Activated CD4-positive, alpha-beta memory T cell treated with anti-CD3 and anti-CD28 coated beads, Interleukin-2, amount 10 ng/mL, durations not matched to agents 7 days and 5 days (primary cell): ENCODE results near the gene LIN7B. TPM values are rescaled to one million over a fixed set of nuclear protein-coding genes. Genes with fewer than 3 reads are reported as not detected.
"Not testable (repeated sequence)": the region's sequence is repeated elsewhere in the genome, so short reads cannot be mapped to it uniquely, and the experiment has no call there.

Source experiments
- CTCF ChIA-PET: fragments of 350-600 bp; sonication (Branson Sonifier 250); formaldehyde crosslinking; loops from one replicate; lab custom pipeline; 2021; ENCODE audit warnings: antibody characterized with exemption, inconsistent platforms; lab: Charles Lee
- POLR2A ChIA-PET: fragments of 350-600 bp; sonication (Branson Sonifier 250); formaldehyde crosslinking; loops from one replicate; lab custom pipeline; 2021; ENCODE audit warnings: antibody characterized with exemption; lab: Charles Lee
- DNase-seq: peaks from one replicate; pipeline ENCODE4 v3.0.0-alpha.2; 2020
- H3K27ac Mint-ChIP-seq: one replicate; pipeline ENCODE4 v1.8.0; 2021; ENCODE audit warnings: mild to moderate bottlenecking, mixed read lengths
- H3K27me3 Mint-ChIP-seq: one replicate; pipeline ENCODE4 v1.8.0; 2021; ENCODE audit warnings: mixed read lengths
- H3K36me3 Mint-ChIP-seq: one replicate; pipeline ENCODE4 v1.8.0; 2021; ENCODE audit warnings: low read depth, mixed read lengths
- H3K4me1 Mint-ChIP-seq: one replicate; pipeline ENCODE4 v1.8.0; 2021; ENCODE audit warnings: mixed read lengths
- H3K4me3 Mint-ChIP-seq: one replicate; pipeline ENCODE4 v1.8.0; 2021; ENCODE audit warnings: mild to moderate bottlenecking, mixed read lengths
- H3K9me3 Mint-ChIP-seq: one replicate; pipeline ENCODE4 v1.8.0; 2021; ENCODE audit warnings: mixed read lengths
- total RNA-seq, 2 experiments: library from RNA; stranded (reverse); gene quantifications; one replicate each; pipeline ENCODE4 v1.2.3, GENCODE V29; 2021

Gene LIN7B
- total RNA-seq, 2 experiments from 2014 or later, result 4.3 to 4.7 TPM

GRCh38 chr19:49145573-49146407 lies 31.6 kb downstream of the LIN7B start:
- Mint-ChIP-seq H3K4me1 (peaks cover 40% of the 10 kb centered on the region), H3K27ac (no peak overlapping the region), H3K4me3 (peak overlapping the region; percentile 24), H3K9me3 (no peaks in the 10 kb centered on the region), H3K27me3 (peaks cover 48% of the 10 kb centered on the region), H3K36me3 (no peaks in the 10 kb centered on the region)
- CTCF ChIA-PET, result interaction anchor here (0.7 to 3.7 kb wide), 6 partner anchors 18 to 152 kb away, joined by 3 to 20 read pairs (median 6); partner anchors contain the start of genes GYS1, LIN7B and RUVBL2
- DNase-seq, result peak; percentile 80
- POLR2A ChIA-PET, result no interaction called here

- not testable (repeated sequence) for H3K4me3 Mint-ChIP-seq
- peaks cover 41% of the 10 kb centered on the region for H3K4me1 Mint-ChIP-seq
These were observed 32.2 kb downstream of the LIN7B start for GRCh38 chr19:49146408-49146770.

GRCh38 chr19:49148044-49148682 lies 34.0 kb downstream of the LIN7B start:
- no peaks in the 10 kb centered on the region for H3K36me3 Mint-ChIP-seq
- H3K4me1 Mint-ChIP-seq, result peaks cover 41% of the 10 kb centered on the region
- H3K4me3 Mint-ChIP-seq, result peak overlapping the region; percentile 51
- ChIA-PET POLR2A (interaction anchor here (0.6 kb wide), 1 partner anchor 19 kb away, joined by 3 read pairs; no protein-coding TSS in a partner anchor), CTCF (no interaction called here)
- no peaks in the 10 kb centered on the region for H3K9me3 Mint-ChIP-seq
- DNase-seq, result no peak
- peaks cover 48% of the 10 kb centered on the region for H3K27me3 Mint-ChIP-seq
- H3K27ac Mint-ChIP-seq, result no peak overlapping the region

More at GRCh38 chr19:49146408-49146770, 32.2 kb downstream of the LIN7B start:
- H3K27ac Mint-ChIP-seq, POLR2A ChIA-PET, DNase-seq, H3K36me3 Mint-ChIP-seq, H3K9me3 Mint-ChIP-seq: not testable (repeated sequence)
- peaks cover 49% of the 10 kb centered on the region for H3K27me3 Mint-ChIP-seq
- CTCF ChIA-PET, result interaction anchor here (0.7 to 3.7 kb wide), 7 partner anchors 19 to 153 kb away, joined by 3 to 20 read pairs (median 5); partner anchors contain the start of genes GYS1, LIN7B and RUVBL2

- no peaks in the 10 kb centered on the region for H3K36me3 Mint-ChIP-seq
- peaks cover 41% of the 10 kb centered on the region for H3K4me1 Mint-ChIP-seq
- CTCF ChIA-PET, result interaction anchor here (1.0 to 1.2 kb wide), 2 partner anchors 35 to 156 kb away, joined by 3 to 4 read pairs; partner anchors contain the start of genes GYS1, LIN7B and RUVBL2
- H3K27me3 Mint-ChIP-seq, result peaks cover 56% of the 10 kb centered on the region
- peak overlapping the region; percentile 56 for H3K4me3 Mint-ChIP-seq
- H3K27ac Mint-ChIP-seq, result no peak overlapping the region
- no peaks in the 10 kb centered on the region for H3K9me3 Mint-ChIP-seq
- peak; percentile 86 for DNase-seq
- POLR2A ChIA-PET, result interaction anchor here (0.5 to 1.3 kb wide), 4 partner anchors 19 to 758 kb away, joined by 3 to 4 read pairs (median 4); partner anchors contain the start of genes KDELR1 and LIN7B
These were observed 34.8 kb downstream of the LIN7B start for GRCh38 chr19:49148784-49149651.

GRCh38 chr19:49149652-49150105 lies 35.5 kb downstream of the LIN7B start:
- no peak for DNase-seq
- Mint-ChIP-seq H3K36me3 (no peaks in the 10 kb centered on the region), H3K9me3 (no peaks in the 10 kb centered on the region), H3K27me3 (peaks cover 62% of the 10 kb centered on the region), H3K4me3 (peak overlapping the region; percentile 70), H3K27ac (no peak overlapping the region), H3K4me1 (peaks cover 41% of the 10 kb centered on the region)
- CTCF ChIA-PET, result interaction anchor here (1.0 to 1.2 kb wide), 2 partner anchors 35 to 156 kb away, joined by 3 to 4 read pairs; partner anchors contain the start of genes GYS1, LIN7B and RUVBL2
- POLR2A ChIA-PET, result interaction anchor here (0.5 to 1.3 kb wide), 3 partner anchors 21 to 759 kb away, joined by 3 to 4 read pairs (median 4); partner anchors contain the start of genes KDELR1 and LIN7B

GRCh38 chr19:49150106-49150943 lies 36.2 kb downstream of the LIN7B start:
- POLR2A ChIA-PET, result interaction anchor here (1.2 to 1.3 kb wide), 2 partner anchors 22 to 36 kb away, joined by 4 read pairs; partner anchors contain the start of gene LIN7B
- H3K27ac Mint-ChIP-seq, result no peak overlapping the region
- peak overlapping the region; percentile 70 for H3K4me3 Mint-ChIP-seq
- peaks cover 38% of the 10 kb centered on the region for H3K4me1 Mint-ChIP-seq
- H3K36me3 Mint-ChIP-seq, result no peaks in the 10 kb centered on the region
- peaks cover 64% of the 10 kb centered on the region for H3K27me3 Mint-ChIP-seq
- CTCF ChIA-PET, result interaction anchor here (0.6 to 2.2 kb wide), 4 partner anchors 23 to 157 kb away, joined by 3 to 6 read pairs (median 6); partner anchors contain the start of genes GYS1 and RUVBL2
- peak; percentile 56 for DNase-seq
- no peaks in the 10 kb centered on the region for H3K9me3 Mint-ChIP-seq

- H3K27ac Mint-ChIP-seq, result no peak overlapping the region
- H3K9me3 Mint-ChIP-seq, result no peaks in the 10 kb centered on the region
- peaks cover 33% of the 10 kb centered on the region for H3K4me1 Mint-ChIP-seq
- ChIA-PET CTCF (interaction anchor here (0.6 to 2.2 kb wide), 4 partner anchors 24 to 157 kb away, joined by 3 to 6 read pairs (median 6); partner anchors contain the start of genes GYS1 and RUVBL2), POLR2A (no interaction called here)
- H3K36me3 Mint-ChIP-seq, result no peaks in the 10 kb centered on the region
- DNase-seq, result no peak
- no peak overlapping the region for H3K4me3 Mint-ChIP-seq
- H3K27me3 Mint-ChIP-seq, result peaks cover 66% of the 10 kb centered on the region
These were observed 36.7 kb downstream of the LIN7B start for GRCh38 chr19:49150944-49151243.

GRCh38 chr19:49151267-49152118 lies 37.3 kb downstream of the LIN7B start:
- ChIA-PET CTCF (interaction anchor here (0.6 to 2.2 kb wide), 4 partner anchors 24 to 158 kb away, joined by 3 to 6 read pairs (median 6); partner anchors contain the start of genes GYS1 and RUVBL2), POLR2A (no interaction called here)
- Mint-ChIP-seq H3K36me3 (no peaks in the 10 kb centered on the region), H3K4me1 (peaks cover 33% of the 10 kb centered on the region), H3K9me3 (no peaks in the 10 kb centered on the region), H3K27me3 (peaks cover 67% of the 10 kb centered on the region), H3K4me3 (no peak overlapping the region), H3K27ac (no peak overlapping the region)
- DNase-seq, result peak; percentile 33

GRCh38 chr19:49152119-49152550 lies 38.0 kb downstream of the LIN7B start:
- peaks cover 64% of the 10 kb centered on the region for H3K27me3 Mint-ChIP-seq
- POLR2A ChIA-PET, result no interaction called here

GRCh38 chr19:49153167-49153809 lies 39.1 kb downstream of the LIN7B start:
- POLR2A ChIA-PET, result no interaction called here
- H3K4me3 Mint-ChIP-seq, result no peak overlapping the region
- no peaks in the 10 kb centered on the region for H3K9me3 Mint-ChIP-seq
- H3K36me3 Mint-ChIP-seq, result no peaks in the 10 kb centered on the region
- peaks cover 36% of the 10 kb centered on the region for H3K4me1 Mint-ChIP-seq
- H3K27ac Mint-ChIP-seq, result no peak overlapping the region
- peaks cover 63% of the 10 kb centered on the region for H3K27me3 Mint-ChIP-seq
- CTCF ChIA-PET, result interaction anchor here (0.6 kb wide), 1 partner anchor 22 kb away, joined by 5 read pairs; no protein-coding TSS in a partner anchor
- no peak for DNase-seq

More at GRCh38 chr19:49152119-49152550, 38.0 kb downstream of the LIN7B start:
- DNase-seq, result no peak
- H3K4me1 Mint-ChIP-seq, result peaks cover 33% of the 10 kb centered on the region
- H3K36me3 Mint-ChIP-seq, result no peaks in the 10 kb centered on the region
- H3K4me3 Mint-ChIP-seq, result no peak overlapping the region
- no peak overlapping the region for H3K27ac Mint-ChIP-seq
- CTCF ChIA-PET, result interaction anchor here (2.2 kb wide), 1 partner anchor 55 kb away, joined by 6 read pairs; no protein-coding TSS in a partner anchor
- H3K9me3 Mint-ChIP-seq, result no peaks in the 10 kb centered on the region
